Activated T-cell treated with anti-CD3 and anti-CD28 coated beads, Interleukin-2, amount 50 U/mL, for 24 hours (primary cell): ENCODE results near the gene ZNF764.
"Not testable (repeated sequence)": the region's sequence is repeated elsewhere in the genome, so short reads cannot be mapped to it uniquely, and the experiment has no call there.

Experiments
- DNase-seq: peaks from one replicate; pipeline ENCODE4 v3.0.0-alpha.2; 2020
- H3K27ac Mint-ChIP-seq: 2 replicates; pipeline ENCODE4 v1.8.0; 2020; ENCODE audit warnings: mild to moderate bottlenecking, mixed read lengths
- H3K27me3 Mint-ChIP-seq: 2 replicates; pipeline ENCODE4 v1.8.0; 2020; ENCODE audit warnings: mixed read lengths
- H3K36me3 Mint-ChIP-seq: 2 replicates; pipeline ENCODE4 v1.8.0; 2020; ENCODE audit warnings: low read depth, mixed read lengths
- H3K4me1 Mint-ChIP-seq: 2 replicates; pipeline ENCODE4 v1.8.0; 2020; ENCODE audit warnings: low read depth, mixed read lengths
- H3K4me3 Mint-ChIP-seq: 2 replicates; pipeline ENCODE4 v1.8.0; 2020; ENCODE audit warnings: mild to moderate bottlenecking, moderate library complexity, mixed read lengths
- H3K9me3 Mint-ChIP-seq: 2 replicates; pipeline ENCODE4 v1.8.0; 2020; ENCODE audit warnings: mixed read lengths

ZNF764 gene

DNA sequence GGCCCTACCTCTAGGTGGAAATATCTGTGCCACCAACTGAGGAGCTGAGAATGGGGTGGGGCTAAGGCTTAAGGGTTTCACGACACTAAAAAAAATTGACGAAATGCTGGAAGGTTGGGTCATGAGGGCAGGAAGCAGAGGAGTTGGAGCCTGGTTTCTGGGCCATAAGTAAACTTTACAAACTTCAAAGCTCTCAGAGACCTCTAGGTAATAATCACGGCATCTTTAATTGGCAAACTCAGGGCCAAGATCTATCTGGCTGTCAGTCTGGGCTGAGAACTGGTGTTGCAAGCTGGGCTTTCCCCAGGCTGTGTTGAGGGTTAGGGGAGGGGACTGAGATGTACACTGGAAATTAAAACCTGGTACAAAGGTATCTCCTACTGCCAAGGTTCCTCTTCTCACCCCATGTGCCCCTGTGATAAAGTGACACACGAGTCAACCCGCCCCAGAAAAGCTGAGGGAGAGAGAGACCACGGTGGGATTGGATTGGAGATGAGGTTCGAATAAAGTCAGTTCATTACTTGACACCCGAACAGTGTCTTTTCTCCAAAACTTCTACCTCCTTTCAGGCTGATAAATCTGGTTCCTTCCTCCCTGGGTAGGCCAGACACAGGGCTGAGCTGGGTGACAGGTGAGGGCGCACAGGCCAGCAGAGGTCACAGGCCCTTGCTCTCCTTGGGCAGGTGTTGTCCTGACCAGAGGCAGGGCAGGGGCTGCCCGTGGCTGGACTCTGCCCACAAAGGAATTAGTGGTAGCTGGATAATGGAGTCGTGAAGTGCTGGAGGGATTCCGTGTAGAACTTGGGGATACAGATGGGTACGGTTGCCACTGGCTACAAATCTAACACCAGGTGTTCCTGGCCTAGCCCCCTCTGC lies 27.8 kb downstream of the ZNF764 start:
- H3K4me3 Mint-ChIP-seq: no peak overlapping the region
- DNase-seq: no peak
- H3K27me3 Mint-ChIP-seq: no peaks in the 10 kb centered on the region
- H3K9me3 Mint-ChIP-seq: no peaks in the 10 kb centered on the region
- peaks cover 40% of the 10 kb centered on the region for H3K4me1 Mint-ChIP-seq
- peak overlapping the region; percentile 76 for H3K27ac Mint-ChIP-seq
- peaks cover 41% of the 10 kb centered on the region for H3K36me3 Mint-ChIP-seq

DNA sequence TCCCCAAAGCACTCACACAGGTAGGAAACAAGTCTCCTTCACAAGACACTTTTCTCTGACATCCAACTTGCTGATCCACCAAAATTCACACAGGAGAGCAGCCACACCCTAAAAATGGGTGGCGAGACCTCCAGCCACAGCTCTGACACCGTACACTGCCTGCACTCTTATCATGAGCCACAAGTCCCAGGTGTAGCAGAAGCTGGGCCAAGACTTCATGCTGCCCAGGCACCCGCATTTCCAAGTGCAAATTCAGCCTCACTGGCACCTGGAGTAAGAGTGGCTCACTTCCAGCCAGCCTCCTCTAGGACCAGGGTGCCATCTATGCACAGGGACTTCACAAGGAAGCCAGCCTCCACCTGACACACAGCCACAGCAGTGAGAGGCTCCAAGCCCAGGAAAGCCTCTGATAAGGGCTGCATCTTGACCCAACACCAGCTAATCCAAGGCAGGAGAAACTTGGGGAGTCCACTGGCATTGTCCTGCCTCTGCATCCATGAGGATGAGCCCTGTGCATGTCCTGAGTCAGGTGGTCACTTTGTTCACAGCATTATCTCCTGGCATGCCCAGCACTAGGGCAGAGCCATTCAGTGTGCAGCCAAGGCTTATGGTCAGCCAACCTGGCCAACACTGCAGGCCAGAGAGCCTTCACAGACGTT lies 29.2 kb downstream of the ZNF764 start:
- Mint-ChIP-seq H3K27me3 (no peaks in the 10 kb centered on the region), H3K9me3 (no peaks in the 10 kb centered on the region), H3K4me3 (no peak overlapping the region), H3K4me1 (peaks cover 45% of the 10 kb centered on the region), H3K36me3 (peaks cover 37% of the 10 kb centered on the region), H3K27ac (peak overlapping the region; percentile 73)
- no peak for DNase-seq

DNA sequence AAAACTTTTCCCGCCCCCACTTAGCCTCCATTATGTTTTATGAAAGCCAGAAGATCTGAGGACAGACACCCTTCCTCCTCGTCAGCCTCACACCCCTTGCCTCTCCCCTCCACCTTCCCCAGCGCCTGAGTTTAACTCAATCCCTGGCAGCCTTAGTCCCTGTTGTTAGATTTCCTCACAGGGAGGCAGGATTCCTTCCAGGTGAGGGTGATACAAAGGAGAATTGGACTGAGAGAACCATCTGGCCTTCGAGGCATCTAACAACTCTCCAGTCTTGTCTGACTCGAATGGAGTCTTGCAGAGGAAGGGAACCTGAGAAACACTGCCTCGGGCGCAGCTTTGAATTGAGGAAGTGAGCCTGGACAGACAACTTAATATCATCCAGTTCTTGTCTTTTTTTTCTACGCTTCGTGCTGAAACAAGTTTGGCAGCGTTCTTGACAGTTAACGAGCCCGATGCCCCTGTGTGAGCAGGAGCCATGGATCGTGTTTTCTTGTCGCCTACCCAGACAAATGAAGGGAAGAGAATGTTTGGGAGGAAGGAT lies 30.5 kb downstream of the ZNF764 start:
- Mint-ChIP-seq H3K27me3 (no peaks in the 10 kb centered on the region), H3K4me3 (peak overlapping the region; percentile 74), H3K4me1 (peaks cover 42% of the 10 kb centered on the region), H3K27ac (peak overlapping the region; percentile 76), H3K9me3 (no peaks in the 10 kb centered on the region), H3K36me3 (peaks cover 29% of the 10 kb centered on the region)
- no peak for DNase-seq

DNA sequence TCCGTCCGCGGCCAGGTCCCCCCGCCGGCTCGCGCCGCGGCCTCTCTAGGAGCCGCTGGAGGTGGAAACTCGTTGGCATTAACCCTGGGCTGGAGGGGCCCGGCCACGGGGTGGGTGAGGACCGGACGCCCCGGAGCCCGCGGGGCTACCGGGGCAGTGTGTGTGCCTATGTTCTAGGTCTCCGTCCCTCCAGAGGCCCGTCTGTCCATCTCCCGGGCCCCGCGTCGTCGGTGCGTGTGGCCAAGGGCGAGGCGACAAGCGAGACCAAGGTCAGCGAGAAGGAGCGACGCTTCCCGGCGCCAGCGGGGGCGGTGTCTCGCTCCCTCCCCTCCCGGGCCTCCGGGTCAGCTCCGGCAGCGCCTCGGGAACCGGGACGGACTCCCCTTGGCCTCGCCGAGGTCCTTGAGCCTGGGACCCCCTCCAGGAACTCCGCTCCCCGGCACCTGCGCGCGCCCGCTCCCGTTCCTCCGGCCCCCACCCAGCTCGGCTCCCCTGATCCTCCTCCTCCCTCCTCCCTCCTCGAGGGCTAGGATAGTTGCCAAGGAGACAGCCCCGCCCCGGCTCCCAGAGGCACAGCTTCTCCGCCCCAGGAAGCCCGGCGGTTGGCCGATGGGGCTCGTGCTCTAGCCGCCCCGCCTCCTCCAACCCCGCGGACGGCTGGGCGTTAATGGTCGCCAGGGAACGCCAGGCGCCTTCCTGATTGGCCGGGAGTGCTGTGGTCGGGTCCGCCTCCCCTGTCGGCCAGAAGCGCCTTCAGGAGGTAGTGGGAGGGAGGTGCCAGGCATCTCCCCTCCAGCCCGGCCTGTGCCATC lies 31.1 kb downstream of the ZNF764 start:
- Mint-ChIP-seq H3K4me3 (peak overlapping the region; percentile 74), H3K27ac (peak overlapping the region; percentile 76), H3K9me3 (no peaks in the 10 kb centered on the region), H3K4me1 (peaks cover 43% of the 10 kb centered on the region), H3K27me3 (no peaks in the 10 kb centered on the region), H3K36me3 (peaks cover 28% of the 10 kb centered on the region)
- peak; percentile 95 for DNase-seq

DNA sequence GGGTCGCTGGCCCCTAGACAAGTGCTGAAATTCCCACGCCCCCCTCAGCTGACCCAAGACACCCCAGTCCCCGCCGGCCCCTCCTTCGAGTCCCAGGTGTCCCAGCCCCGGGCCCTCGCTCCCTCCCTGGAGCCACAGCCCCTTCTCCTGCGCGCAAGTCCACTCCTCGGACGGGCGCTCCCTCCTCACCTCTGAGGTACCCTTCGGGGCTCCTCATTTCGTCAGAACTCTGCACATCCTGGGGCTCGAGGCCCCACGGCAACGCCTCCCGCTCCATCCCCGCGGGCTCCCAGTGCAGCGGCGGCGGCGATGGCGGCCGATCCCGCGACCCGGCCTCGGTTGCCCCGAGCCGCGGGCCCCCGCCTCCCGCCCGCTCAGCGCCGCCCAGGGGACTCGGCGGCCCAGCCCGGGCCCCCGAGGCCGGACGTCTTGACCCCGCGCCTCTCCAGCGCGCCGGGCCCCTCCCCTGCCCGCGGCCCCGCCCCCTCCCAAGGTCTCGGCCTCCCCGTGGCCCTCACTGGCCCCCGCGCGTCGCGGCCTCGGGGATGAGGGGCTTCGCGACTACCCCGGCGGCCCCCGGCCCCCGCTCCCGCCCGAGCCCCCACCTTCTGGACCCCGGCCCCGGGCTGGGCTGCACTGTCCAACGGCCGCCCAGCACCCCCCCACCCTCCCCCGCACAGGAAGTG lies 31.9 kb downstream of the ZNF764 start, which contains the start of gene ZNF768:
Gene ZNF768, minus strand, starts transcription at position 430 of the 686 bp plus-strand sequence. Its CDS starts 153 bp downstream, at position 277.
- Mint-ChIP-seq H3K27me3 (no peaks in the 10 kb centered on the region), H3K4me1 (peaks cover 43% of the 10 kb centered on the region), H3K27ac (peak within 1 kb of the TSS; percentile 89), H3K9me3 (no peaks in the 10 kb centered on the region), H3K4me3 (peak within 1 kb of the TSS; percentile 81), H3K36me3 (peaks cover 28% of the 10 kb centered on the region)
- no peak for DNase-seq

DNA sequence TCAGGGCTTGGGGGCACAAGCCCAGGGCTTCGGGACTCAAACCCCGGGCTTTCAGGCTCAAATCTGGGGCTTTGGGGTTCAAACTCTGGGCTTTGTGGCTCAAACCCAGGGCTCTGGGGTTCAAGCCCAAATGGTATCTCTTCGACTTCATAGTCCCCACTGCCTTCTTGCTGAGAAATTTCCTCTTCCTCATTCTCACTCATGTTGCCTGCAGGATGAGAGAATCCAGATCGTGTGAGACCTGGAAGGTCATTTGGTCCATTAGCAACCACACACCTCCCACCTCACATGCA lies 32.4 kb downstream of the ZNF764 start:
- Mint-ChIP-seq H3K36me3 (peaks cover 26% of the 10 kb centered on the region), H3K27ac (peak overlapping the region; percentile 89), H3K9me3 (no peaks in the 10 kb centered on the region), H3K4me3 (peak overlapping the region; percentile 81), H3K27me3 (no peaks in the 10 kb centered on the region), H3K4me1 (peaks cover 39% of the 10 kb centered on the region)
- no peak for DNase-seq

DNA sequence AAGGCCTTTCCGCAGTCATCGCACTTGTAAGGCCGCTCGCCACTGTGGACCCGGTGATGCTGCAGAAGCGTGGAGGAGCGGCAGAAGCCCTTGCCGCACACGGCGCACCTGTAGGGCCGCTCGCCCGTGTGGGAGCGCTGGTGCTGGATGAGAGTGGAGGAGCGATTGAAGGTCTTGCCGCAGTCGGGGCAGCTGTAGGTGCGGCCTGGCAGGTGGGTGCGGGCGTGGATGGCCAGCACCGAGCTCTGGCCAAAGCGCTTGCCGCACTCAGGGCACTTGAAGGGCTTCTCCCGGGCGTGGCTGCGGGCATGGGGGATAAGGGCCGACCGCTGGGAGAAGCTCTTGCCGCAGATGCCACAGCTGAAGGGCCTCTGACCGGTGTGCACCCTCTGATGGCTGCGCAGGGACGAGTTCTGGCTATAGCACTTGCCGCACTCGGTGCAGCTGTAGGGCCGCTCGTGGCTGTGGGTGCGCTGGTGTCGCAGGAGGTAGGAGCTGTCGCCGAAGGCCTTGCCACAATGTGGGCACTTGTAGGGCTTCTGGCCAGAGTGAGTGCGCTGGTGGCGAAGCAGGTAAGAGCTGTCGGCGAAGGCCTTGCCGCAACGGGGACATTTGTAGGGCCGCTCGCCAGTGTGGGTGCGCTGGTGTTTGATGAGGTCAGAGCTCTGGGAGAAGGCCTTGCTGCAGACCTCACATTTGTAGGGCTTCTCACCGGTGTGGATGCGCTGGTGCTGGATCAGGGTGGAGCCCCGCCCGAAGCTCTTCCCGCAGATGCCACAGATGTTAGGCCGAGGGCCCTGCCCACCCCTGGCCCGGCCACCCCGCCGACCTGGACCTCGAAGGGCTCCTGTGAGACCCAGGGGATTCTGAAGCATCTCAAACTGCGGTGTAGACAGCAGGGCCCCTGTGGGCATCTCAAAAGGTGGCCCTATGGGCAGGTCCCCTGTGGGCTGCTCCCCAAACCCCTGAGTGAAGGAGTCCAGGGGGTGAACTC lies 33.3 kb downstream of the ZNF764 start:
- no peaks in the 10 kb centered on the region for H3K9me3 Mint-ChIP-seq
- peak overlapping the region; percentile 83 for H3K27ac Mint-ChIP-seq
- H3K4me3 Mint-ChIP-seq: peak overlapping the region; percentile 48
- H3K4me1 Mint-ChIP-seq: peaks cover 30% of the 10 kb centered on the region
- peaks cover 32% of the 10 kb centered on the region for H3K36me3 Mint-ChIP-seq
- DNase-seq: no peak
- H3K27me3 Mint-ChIP-seq: no peaks in the 10 kb centered on the region

DNA sequence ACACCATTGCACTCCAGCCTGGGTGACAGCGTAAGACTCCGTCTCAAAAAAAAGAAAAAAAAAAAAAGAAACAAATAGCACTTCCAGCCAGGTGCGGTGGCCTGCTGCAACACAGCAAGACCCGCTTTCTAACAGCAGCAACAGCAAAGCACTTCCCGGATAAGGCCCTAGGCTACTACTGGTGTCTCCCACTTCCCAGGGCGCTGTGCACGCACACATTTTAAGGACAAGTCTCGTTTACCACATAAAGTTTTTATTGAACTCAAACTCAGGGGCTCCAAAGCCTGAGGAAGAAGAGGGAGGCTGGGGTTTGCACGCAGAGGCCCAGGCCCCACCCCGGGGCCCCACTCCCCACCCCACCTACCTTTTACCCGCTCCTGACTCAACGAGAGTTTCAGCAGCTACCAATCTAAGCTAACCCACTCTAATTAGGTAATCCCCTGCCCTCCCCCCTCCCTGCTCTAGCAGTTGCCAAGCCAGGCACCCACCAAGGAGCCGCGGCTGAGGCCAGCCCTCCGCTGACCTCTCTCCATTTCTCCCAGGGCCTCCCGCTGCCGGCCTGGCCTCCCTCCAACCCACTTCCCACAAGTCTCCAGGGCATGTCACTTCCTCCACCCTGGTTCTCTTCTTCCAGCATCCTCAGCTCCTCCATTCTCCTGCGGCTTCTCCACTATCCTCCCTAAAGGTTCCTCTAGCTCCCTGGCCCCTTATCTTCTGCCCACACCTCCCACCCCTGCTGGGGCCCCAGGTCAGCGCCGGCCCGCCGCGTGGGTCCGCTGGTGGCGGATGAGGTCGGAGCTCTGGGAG lies 34.2 kb downstream of the ZNF764 start:
- no peak for DNase-seq
- H3K27me3 Mint-ChIP-seq: no peaks in the 10 kb centered on the region
- H3K4me3 Mint-ChIP-seq: peak overlapping the region; percentile 48
- peaks cover 26% of the 10 kb centered on the region for H3K4me1 Mint-ChIP-seq
- H3K36me3 Mint-ChIP-seq: peaks cover 41% of the 10 kb centered on the region
- H3K27ac Mint-ChIP-seq: peak overlapping the region; percentile 83
- H3K9me3 Mint-ChIP-seq: no peaks in the 10 kb centered on the region

DNA sequence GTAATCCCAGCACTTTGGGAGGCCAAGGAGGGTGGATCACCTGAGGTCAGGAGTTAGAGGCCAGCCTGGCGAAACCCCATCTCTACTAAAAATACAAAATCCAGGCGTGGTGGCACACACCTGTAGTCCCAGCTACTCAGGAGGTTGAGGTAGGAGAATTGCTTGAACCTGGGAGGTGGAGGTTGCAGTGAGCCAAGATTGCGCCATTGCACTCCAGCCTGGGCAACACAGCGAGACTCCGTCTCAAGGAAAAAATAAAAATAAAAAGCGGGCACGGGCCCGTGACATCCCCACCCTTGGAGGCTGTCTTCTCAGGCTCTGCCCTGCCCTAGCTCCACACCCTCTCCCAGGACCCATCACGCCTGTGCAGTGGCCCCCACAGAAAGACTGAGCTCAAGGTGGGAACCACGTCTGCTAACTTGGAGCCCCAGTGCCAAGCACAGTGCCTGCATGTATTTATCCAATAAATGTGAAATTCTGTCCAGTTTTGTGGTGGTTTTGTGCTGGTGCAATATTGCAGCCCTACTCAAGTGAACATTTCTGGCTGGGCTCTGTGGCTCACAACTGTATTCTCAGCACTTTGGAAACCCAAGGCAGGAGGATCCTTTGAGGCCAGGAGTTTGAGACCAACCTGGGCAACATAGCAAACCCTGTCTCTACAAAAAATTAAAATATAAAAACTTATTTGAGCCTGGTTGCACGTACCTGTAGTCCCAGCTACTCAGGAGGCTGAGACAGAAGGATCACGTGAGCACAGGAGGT lies 35.3 kb downstream of the ZNF764 start:
- Mint-ChIP-seq H3K4me1 (peaks cover 19% of the 10 kb centered on the region), H3K36me3 (peaks cover 52% of the 10 kb centered on the region), H3K27ac (peak overlapping the region; percentile 52)
- H3K27me3 Mint-ChIP-seq, H3K4me3 Mint-ChIP-seq, H3K9me3 Mint-ChIP-seq, DNase-seq: not testable (repeated sequence)

DNA sequence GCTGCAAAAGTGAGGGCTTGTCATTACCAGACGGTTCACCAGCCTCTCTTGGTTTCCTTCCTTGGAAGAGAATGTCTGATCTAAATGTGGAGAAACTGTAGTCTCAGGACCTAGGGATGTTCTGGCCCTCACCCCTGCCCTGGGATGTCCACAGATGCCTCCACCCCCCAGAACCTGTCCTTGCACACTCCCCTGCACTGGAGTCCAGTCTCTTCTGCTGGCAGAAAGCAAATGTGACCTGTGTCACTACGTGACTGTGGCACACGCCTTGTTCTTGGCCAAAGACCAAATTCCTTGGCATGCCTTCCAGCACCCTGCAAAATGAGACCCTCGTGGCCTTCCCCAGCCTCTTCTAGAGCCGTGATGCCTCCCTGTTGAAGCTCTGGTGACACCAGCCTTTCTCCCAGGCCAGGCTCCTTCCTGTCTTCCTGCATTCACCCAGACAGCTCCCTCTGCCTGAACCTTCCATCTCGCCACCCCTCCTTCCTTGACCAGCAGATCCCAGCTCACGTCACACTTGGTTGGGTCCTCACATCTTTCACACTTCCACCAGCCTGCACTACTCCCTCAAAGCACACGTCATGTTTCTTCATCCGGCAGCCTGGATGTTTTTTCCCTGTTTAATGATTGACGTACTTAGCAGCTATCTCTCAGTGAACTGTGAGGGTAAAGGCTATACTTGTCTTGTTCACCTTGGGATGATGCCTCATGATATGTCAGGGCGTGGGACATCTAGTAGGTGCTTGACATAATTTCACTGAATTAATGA lies 36.1 kb downstream of the ZNF764 start:
- DNase-seq: no peak
- H3K4me1 Mint-ChIP-seq: peaks cover 13% of the 10 kb centered on the region
- no peak overlapping the region for H3K4me3 Mint-ChIP-seq
- H3K27me3 Mint-ChIP-seq: no peaks in the 10 kb centered on the region
- no peaks in the 10 kb centered on the region for H3K9me3 Mint-ChIP-seq
- H3K27ac Mint-ChIP-seq: peak overlapping the region; percentile 46
- peaks cover 60% of the 10 kb centered on the region for H3K36me3 Mint-ChIP-seq

DNA sequence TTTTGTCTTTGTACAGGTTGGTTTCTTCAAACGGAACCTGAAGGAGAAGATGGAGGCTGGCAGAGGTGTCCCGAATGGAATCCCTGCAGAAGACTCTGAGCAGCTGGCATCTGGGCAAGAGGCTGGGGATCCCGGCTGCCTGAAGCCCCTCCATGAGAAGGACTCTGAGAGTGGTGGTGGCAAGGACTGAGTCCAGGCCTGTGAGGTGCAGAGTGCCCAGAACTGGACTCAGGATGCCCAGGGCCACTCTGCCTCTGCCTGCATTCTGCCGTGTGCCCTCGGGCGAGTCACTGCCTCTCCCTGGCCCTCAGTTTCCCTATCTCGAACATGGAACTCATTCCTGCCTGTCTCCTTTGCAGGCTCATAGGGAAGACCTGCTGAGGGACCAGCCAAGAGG lies 36.7 kb downstream of the ZNF764 start:
- Mint-ChIP-seq H3K27me3 (no peaks in the 10 kb centered on the region), H3K27ac (peak overlapping the region; percentile 46), H3K9me3 (no peaks in the 10 kb centered on the region), H3K4me3 (no peak overlapping the region), H3K36me3 (peaks cover 66% of the 10 kb centered on the region), H3K4me1 (peaks cover 13% of the 10 kb centered on the region)
- DNase-seq: no peak
